Measurements from ENCODE around the gene PXMP4. TPM values are rescaled to one million over a fixed set of nuclear protein-coding genes. Genes with fewer than 3 reads are reported as not detected.

Gene PXMP4
- total RNA-seq, 4 donors from 2014 or later, result 1.6 to 12.0 (median 5.5) TPM

GRCh38 chr20:33675136-33675959 is 44.8 kb downstream of the PXMP4 start:
- H3K4me3 ChIP-seq, result peak overlapping the region in 3 of 4 donors; percentile 72 to 91 (median 84)
- H3K27me3 ChIP-seq, result no peaks in the 10 kb centered on the region
- intact Hi-C loops (cut with DNase I; ENCODE audit: low total_unique reads) (no loop called here), in situ Hi-C loops (cut with MboI; ENCODE audit: low pct_ligation_motif_present in 1 of 4, low pct_unique_long_range_greater_than_20kb in 1 of 4, low sequenced_read_pairs in 3 of 4) (no loop called here)
- no peaks in the 10 kb centered on the region for H3K9me3 ChIP-seq
- no peaks in the 10 kb centered on the region for H3K36me3 ChIP-seq
- no peak for DNase-seq
- H3K27ac ChIP-seq, result peak overlapping the region; percentile 88 to 96 (median 90)
- TF ChIP-seq POLR2AphosphoS5 (IDR thresholded peaks at IDR 0.05) (peak in 1 of 3 donors; percentile 13), EP300 (IDR thresholded peaks at IDR 0.05; ENCODE audit: low read depth) (no peak)
- peaks cover 13 to 36% (median 34%) of the 10 kb centered on the region in 4 donors for H3K4me1 ChIP-seq
- 29 to 37% methylated on average over 8 to 16 of the region's 16 CpGs for WGBS, 2 donors (ENCODE audit: low coverage in 1 of 2)

- in situ Hi-C loops (cut with MboI; ENCODE audit: low pct_ligation_motif_present in 1 of 4, low pct_unique_long_range_greater_than_20kb in 1 of 4, low sequenced_read_pairs in 3 of 4) (no loop called here), intact Hi-C loops (cut with DNase I; ENCODE audit: low total_unique reads) (loop anchor here (5.0 kb wide), 1 partner anchor 227 kb away; no protein-coding TSS in a partner anchor)
- Histone ChIP-seq H3K4me1 (peaks cover 13 to 36% (median 34%) of the 10 kb centered on the region in 4 donors), H3K4me3 (peak within 1 kb of the TSS; percentile 72 to 91 (median 86)), H3K9me3 (no peaks in the 10 kb centered on the region), H3K36me3 (no peaks in the 10 kb centered on the region), H3K27ac (peak within 1 kb of the TSS; percentile 88 to 96 (median 90)), H3K27me3 (no peaks in the 10 kb centered on the region)
- no peak for TF ChIP-seq EP300 (IDR thresholded peaks at IDR 0.05; ENCODE audit: low read depth)
- peak; percentile 57 for TF ChIP-seq POLR2A (IDR thresholded peaks at IDR 0.05)
- TF ChIP-seq, protein P1, sequence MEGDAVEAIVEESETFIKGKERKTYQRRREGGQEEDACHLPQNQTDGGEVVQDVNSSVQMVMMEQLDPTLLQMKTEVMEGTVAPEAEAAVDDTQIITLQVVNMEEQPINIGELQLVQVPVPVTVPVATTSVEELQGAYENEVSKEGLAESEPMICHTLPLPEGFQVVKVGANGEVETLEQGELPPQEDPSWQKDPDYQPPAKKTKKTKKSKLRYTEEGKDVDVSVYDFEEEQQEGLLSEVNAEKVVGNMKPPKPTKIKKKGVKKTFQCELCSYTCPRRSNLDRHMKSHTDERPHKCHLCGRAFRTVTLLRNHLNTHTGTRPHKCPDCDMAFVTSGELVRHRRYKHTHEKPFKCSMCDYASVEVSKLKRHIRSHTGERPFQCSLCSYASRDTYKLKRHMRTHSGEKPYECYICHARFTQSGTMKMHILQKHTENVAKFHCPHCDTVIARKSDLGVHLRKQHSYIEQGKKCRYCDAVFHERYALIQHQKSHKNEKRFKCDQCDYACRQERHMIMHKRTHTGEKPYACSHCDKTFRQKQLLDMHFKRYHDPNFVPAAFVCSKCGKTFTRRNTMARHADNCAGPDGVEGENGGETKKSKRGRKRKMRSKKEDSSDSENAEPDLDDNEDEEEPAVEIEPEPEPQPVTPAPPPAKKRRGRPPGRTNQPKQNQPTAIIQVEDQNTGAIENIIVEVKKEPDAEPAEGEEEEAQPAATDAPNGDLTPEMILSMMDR (IDR thresholded peaks at IDR 0.05), result no peak
- TF ChIP-seq POLR2AphosphoS5 (IDR thresholded peaks at IDR 0.05), result peak; percentile 57 to 73 (median 58)
- WGBS, 2 donors (ENCODE audit: low coverage in 1 of 2), result 3% methylated on average over 62 of the region's 73 CpGs; no CpG with 5 or more reads in 1 of the 2 donors
- peak; percentile 90 for DNase-seq
These were observed 45.6 kb downstream of the PXMP4 start, which contains the start of gene NECAB3 for GRCh38 chr20:33674294-33675135. Gene NECAB3 (minus strand): TSS chr20:33674428. CDS start chr20:33674352, 76 bp downstream.

- H3K27ac ChIP-seq, result peak overlapping the region; percentile 88 to 96 (median 90)
- H3K9me3 ChIP-seq, result no peaks in the 10 kb centered on the region
- H3K4me3 ChIP-seq, result peak overlapping the region; percentile 72 to 91 (median 86)
- WGBS, 2 donors (ENCODE audit: low coverage in 1 of 2), result 0 to 10% methylated on average over 5 to 21 of the region's 29 CpGs
- intact Hi-C loops (cut with DNase I; ENCODE audit: low total_unique reads), result loop anchor here (5.0 kb wide), 1 partner anchor 226 kb away; no protein-coding TSS in a partner anchor
- in situ Hi-C loops (cut with MboI; ENCODE audit: low pct_ligation_motif_present in 1 of 4, low pct_unique_long_range_greater_than_20kb in 1 of 4, low sequenced_read_pairs in 3 of 4), result no loop called here
- DNase-seq, result no peak
- peaks cover 0 to 5% (median 0%) of the 10 kb centered on the region in 4 donors for H3K36me3 ChIP-seq
- H3K27me3 ChIP-seq, result no peaks in the 10 kb centered on the region
- TF ChIP-seq EP300 (IDR thresholded peaks at IDR 0.05; ENCODE audit: low read depth) (no peak), POLR2A (IDR thresholded peaks at IDR 0.05) (no peak), POLR2AphosphoS5 (IDR thresholded peaks at IDR 0.05) (no peak)
- TF ChIP-seq, protein P1 (IDR thresholded peaks at IDR 0.05), result no peak
- H3K4me1 ChIP-seq, result peaks cover 13 to 37% (median 34%) of the 10 kb centered on the region in 4 donors
These were observed 46.5 kb downstream of the PXMP4 start for GRCh38 chr20:33673410-33674293.

- Histone ChIP-seq H3K36me3 (peaks cover 0 to 5% (median 0%) of the 10 kb centered on the region in 4 donors), H3K27me3 (no peaks in the 10 kb centered on the region), H3K4me1 (peaks cover 16 to 43% (median 39%) of the 10 kb centered on the region in 4 donors), H3K27ac (peak overlapping the region; percentile 88 to 96 (median 90)), H3K9me3 (no peaks in the 10 kb centered on the region), H3K4me3 (peak overlapping the region in 3 of 4 donors; percentile 72 to 91 (median 84))
- TF ChIP-seq, protein P1 (IDR thresholded peaks at IDR 0.05), result no peak
- TF ChIP-seq POLR2AphosphoS5 (IDR thresholded peaks at IDR 0.05) (no peak), EP300 (IDR thresholded peaks at IDR 0.05; ENCODE audit: low read depth) (no peak), POLR2A (IDR thresholded peaks at IDR 0.05) (no peak)
- WGBS, 2 donors (ENCODE audit: low coverage in 1 of 2), result 75% methylated on average over 4 of the region's 4 CpGs; no CpG with 5 or more reads in 1 of the 2 donors
- intact Hi-C loops (cut with DNase I; ENCODE audit: low total_unique reads), result loop anchor here (5.0 kb wide), 1 partner anchor 226 kb away; no protein-coding TSS in a partner anchor
- DNase-seq, result no peak
- in situ Hi-C loops (cut with MboI; ENCODE audit: low pct_ligation_motif_present in 1 of 4, low pct_unique_long_range_greater_than_20kb in 1 of 4, low sequenced_read_pairs in 3 of 4), result no loop called here
These were observed 47.0 kb downstream of the PXMP4 start for GRCh38 chr20:33673114-33673409.

All from transverse colon (tissue), 4 donors.